ENCODE measurements around the gene TRAF3.

TRAF3 gene

DNA sequence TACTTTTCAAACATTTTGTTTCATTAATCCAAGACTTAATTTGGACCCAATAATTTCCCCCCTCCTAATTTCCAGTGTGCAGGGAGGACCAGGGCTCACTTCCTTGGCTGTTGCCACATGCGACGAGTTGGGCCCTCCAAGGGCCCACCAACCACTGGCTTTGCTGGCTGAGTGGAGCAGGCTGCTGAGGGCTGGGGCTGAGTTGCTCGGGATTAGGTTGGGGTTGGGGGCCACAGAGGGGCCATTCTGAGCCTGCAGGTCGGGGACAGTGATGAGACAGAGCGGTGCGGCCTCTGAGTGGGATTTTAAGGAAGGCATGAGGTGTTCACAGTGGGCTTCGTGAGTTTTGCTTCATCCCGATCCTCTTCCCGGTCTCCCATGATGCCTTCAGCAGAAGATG, 6.1 kb upstream of the TRAF3 start:
- no peak for ATAC-seq (ENCODE audit: low read depth)
- TF ChIP-seq, protein P1, sequence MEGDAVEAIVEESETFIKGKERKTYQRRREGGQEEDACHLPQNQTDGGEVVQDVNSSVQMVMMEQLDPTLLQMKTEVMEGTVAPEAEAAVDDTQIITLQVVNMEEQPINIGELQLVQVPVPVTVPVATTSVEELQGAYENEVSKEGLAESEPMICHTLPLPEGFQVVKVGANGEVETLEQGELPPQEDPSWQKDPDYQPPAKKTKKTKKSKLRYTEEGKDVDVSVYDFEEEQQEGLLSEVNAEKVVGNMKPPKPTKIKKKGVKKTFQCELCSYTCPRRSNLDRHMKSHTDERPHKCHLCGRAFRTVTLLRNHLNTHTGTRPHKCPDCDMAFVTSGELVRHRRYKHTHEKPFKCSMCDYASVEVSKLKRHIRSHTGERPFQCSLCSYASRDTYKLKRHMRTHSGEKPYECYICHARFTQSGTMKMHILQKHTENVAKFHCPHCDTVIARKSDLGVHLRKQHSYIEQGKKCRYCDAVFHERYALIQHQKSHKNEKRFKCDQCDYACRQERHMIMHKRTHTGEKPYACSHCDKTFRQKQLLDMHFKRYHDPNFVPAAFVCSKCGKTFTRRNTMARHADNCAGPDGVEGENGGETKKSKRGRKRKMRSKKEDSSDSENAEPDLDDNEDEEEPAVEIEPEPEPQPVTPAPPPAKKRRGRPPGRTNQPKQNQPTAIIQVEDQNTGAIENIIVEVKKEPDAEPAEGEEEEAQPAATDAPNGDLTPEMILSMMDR (IDR thresholded peaks at IDR 0.05; ENCODE audit: poor library complexity, severe bottlenecking): no peak
- Histone ChIP-seq H3K4me3 (ENCODE audit: severe bottlenecking) (no peak overlapping the region), H3K4me1 (ENCODE audit: insufficient read depth, poor library complexity, severe bottlenecking) (peaks cover 2% of the 10 kb centered on the region), H3K36me3 (ENCODE audit: low read depth) (no peaks in the 10 kb centered on the region), H3K9me3 (ENCODE audit: severe bottlenecking) (no peaks in the 10 kb centered on the region), H3K27ac (ENCODE audit: poor library complexity, severe bottlenecking) (no peak overlapping the region), H3K27me3 (ENCODE audit: insufficient read depth, poor library complexity, severe bottlenecking) (no peaks in the 10 kb centered on the region)
- no peak for DNase-seq (ENCODE audit: low spot score)

DNA sequence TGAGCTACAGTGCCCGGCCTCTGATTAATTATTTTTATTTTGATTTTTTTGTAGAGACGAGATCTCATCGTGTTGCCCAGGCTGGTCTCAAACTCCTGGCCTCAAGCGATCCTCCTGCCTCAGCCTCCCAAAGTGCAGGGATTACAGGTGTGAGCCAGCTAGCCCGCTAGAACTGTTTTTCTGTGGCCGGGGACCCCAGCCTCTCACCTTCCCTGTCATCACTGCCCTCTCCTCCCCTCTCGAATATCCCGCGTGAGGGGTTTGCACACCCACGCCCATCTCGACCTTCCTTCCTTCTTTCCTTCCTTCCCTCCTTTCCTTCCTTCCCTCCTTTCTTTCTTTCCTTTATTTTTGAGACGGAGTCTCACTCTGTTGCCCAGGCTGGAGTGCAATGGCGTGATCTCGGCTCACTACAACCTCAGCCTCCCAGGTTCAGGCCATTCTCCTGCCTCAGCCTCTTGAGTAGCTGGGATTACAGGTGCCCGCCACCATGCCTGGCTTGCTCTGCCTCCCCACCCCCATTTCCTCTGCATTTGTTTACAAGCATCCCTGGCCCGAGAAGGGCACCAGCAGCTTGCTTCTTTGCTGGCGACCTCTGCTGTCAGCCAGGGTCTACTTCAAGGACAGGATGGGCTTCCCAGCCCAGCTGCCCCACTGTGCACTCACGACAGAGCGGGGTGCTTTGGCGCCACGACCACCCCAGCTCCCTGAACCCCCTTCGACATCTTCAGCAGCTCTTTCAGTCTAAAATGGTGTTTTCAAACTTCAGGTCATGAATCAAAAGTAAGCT, 4.3 kb upstream of the TRAF3 start:
- no peaks in the 10 kb centered on the region for H3K9me3 ChIP-seq (ENCODE audit: severe bottlenecking)
- H3K36me3 ChIP-seq (ENCODE audit: low read depth): no peaks in the 10 kb centered on the region
- DNase-seq (ENCODE audit: low spot score): no peak
- no peak overlapping the region for H3K4me3 ChIP-seq (ENCODE audit: severe bottlenecking)
- TF ChIP-seq, protein P1 (IDR thresholded peaks at IDR 0.05; ENCODE audit: poor library complexity, severe bottlenecking): peak; percentile 27
- no peak for ATAC-seq (ENCODE audit: low read depth)
- no peaks in the 10 kb centered on the region for H3K27me3 ChIP-seq (ENCODE audit: insufficient read depth, poor library complexity, severe bottlenecking)
- H3K4me1 ChIP-seq (ENCODE audit: insufficient read depth, poor library complexity, severe bottlenecking): peaks cover 2% of the 10 kb centered on the region
- H3K27ac ChIP-seq (ENCODE audit: poor library complexity, severe bottlenecking): no peak overlapping the region

DNA sequence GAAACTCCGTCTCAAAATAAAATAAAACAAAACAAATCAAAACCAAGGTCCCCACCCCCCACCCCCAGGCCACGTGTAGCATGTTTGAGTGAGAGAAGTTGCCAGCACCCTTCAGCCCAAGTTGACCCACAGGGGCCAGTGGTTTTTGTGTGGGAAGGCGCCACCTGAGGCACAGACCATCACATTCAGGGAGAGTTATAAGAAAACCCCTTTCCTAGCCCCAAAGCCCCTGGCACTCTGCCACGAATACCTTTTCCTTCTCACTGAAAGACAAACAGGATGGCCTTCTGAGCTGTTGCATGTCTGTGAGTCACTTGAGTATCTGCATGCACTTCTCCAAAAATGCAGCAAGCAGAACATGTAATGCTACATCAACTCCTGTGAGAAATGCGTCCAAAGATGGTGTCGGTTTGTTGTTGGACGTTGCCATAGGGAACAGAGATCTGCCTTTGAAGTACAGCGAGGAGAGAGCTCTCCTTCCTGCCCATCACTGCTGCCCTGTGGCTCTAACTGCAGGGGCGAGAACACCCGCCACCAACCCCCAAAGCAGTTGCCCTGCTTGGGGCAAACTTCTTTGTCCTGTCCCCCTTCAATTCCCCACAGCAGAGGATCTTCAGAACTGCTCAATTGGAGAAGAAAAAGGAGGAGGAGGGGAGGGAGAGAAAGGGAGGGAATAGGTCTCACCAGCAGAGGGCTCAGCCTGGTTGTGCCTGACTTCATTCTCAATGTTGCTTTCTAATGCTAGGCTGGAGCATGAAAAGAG, 2.7 kb upstream of the TRAF3 start:
- Histone ChIP-seq H3K36me3 (ENCODE audit: low read depth) (no peaks in the 10 kb centered on the region), H3K9me3 (ENCODE audit: severe bottlenecking) (no peaks in the 10 kb centered on the region), H3K4me3 (ENCODE audit: severe bottlenecking) (no peak overlapping the region), H3K4me1 (ENCODE audit: insufficient read depth, poor library complexity, severe bottlenecking) (peaks cover 11% of the 10 kb centered on the region), H3K27me3 (ENCODE audit: insufficient read depth, poor library complexity, severe bottlenecking) (no peaks in the 10 kb centered on the region), H3K27ac (ENCODE audit: poor library complexity, severe bottlenecking) (no peak overlapping the region)
- no peak for DNase-seq (ENCODE audit: low spot score)
- peak; percentile 67 for ATAC-seq (ENCODE audit: low read depth)
- TF ChIP-seq, protein P1 (IDR thresholded peaks at IDR 0.05; ENCODE audit: poor library complexity, severe bottlenecking): peak; percentile 79

DNA sequence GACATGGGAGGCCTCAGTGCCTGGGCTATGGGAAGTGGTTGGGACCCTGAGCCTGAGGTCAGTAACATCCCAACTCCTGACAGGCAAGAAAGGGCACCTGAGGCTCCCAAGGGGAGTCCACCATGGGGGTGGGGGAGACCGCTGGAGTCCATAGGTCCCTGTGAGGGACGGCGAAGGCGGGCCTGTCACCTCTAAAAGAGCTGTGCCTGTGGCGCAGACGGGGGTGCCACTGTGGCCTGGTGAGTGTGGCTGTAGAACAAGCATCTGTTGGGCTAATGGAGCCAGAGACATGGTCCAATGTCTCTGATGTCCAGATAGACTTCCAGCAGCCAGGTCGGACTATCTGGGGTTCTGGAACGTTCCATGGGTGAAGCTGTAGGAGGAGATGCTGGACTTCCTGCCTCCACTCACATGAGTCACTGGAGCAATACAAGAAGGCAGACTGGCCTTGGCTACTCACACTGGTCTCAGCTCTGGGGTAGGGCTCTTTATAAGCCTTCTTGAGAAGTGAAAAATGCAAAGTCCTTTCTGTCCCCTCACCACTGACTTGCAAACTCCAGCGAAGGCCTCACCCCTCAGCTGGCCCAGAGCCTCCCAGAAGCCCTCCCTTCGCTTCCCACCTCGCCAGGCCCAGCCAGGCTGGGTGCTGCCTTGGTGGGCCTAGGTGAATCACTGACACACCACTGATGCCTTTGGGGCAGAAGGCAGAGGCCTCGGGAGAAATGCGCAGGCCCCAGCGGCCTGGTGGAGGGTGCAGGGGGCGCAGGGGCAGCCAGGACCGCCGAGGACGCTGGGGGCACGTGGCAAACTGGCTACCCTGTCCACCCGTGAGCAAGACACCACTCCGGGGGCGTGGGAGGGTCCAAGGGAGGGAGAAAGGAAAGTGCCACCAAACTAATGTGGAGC, 1.1 kb upstream of the TRAF3 start:
- ATAC-seq (ENCODE audit: low read depth) (peak; percentile 43), DNase-seq (ENCODE audit: low spot score) (no peak)
- no peaks in the 10 kb centered on the region for H3K9me3 ChIP-seq (ENCODE audit: severe bottlenecking)
- H3K4me1 ChIP-seq (ENCODE audit: insufficient read depth, poor library complexity, severe bottlenecking): peaks cover 16% of the 10 kb centered on the region
- H3K27me3 ChIP-seq (ENCODE audit: insufficient read depth, poor library complexity, severe bottlenecking): no peaks in the 10 kb centered on the region
- TF ChIP-seq, protein P1 (IDR thresholded peaks at IDR 0.05; ENCODE audit: poor library complexity, severe bottlenecking): no peak
- peak overlapping the region; percentile 56 for H3K27ac ChIP-seq (ENCODE audit: poor library complexity, severe bottlenecking)
- H3K4me3 ChIP-seq (ENCODE audit: severe bottlenecking): no peak overlapping the region
- no peaks in the 10 kb centered on the region for H3K36me3 ChIP-seq (ENCODE audit: low read depth)
